Ureter (tissue), 1 donor: ENCODE measurements around the gene MVB12A. TPM values are rescaled to one million over a fixed set of nuclear protein-coding genes. Genes with fewer than 3 reads are reported as not detected.

Experiments used
- DNase-seq: peaks from one replicate; pipeline ENCODE4 v3.0.0-alpha.2; 2020; ENCODE audit warnings: low spot score
- total RNA-seq: library from RNA; stranded (reverse); gene quantifications from one replicate; pipeline ENCODE4 v1.2.4, GENCODE V29; 2023
- donor health status: DM: yes; HTN: yes; CAD: no.

The MVB12A gene
- total RNA-seq, 1 donor from 2014 or later: 33.0 TPM

- DNase-seq: no peak
Observed at GRCh38 chr19:17441241-17442021, 21.6 kb downstream of the MVB12A start.

- DNase-seq: no peak
Observed at GRCh38 chr19:17445526-17446165, 25.8 kb downstream of the MVB12A start.

- no peak for DNase-seq
Observed at GRCh38 chr19:17447704-17448130, 27.9 kb downstream of the MVB12A start.

- DNase-seq: no peak
Observed at GRCh38 chr19:17448131-17448967, 28.5 kb downstream of the MVB12A start, which contains the start of gene TMEM221. TSS of gene TMEM221 (minus strand) at chr19:17448668. CDS start at chr19:17448462, 206 bp downstream.

- DNase-seq: no peak
Observed at GRCh38 chr19:17450264-17451075, 30.6 kb downstream of the MVB12A start.

- DNase-seq: no peak
Observed at GRCh38 chr19:17451820-17452219, 32.0 kb downstream of the MVB12A start.

GRCh38 chr19:17454576-17455071 is 34.8 kb downstream of the MVB12A start:
- DNase-seq: no peak

- no peak for DNase-seq
Observed at GRCh38 chr19:17455308-17456123, 35.7 kb downstream of the MVB12A start.

- no peak for DNase-seq
Observed at GRCh38 chr19:17456127-17456526, 36.3 kb downstream of the MVB12A start.

GRCh38 chr19:17457616-17458015 is 37.8 kb downstream of the MVB12A start:
- no peak for DNase-seq

- DNase-seq: no peak
Observed at GRCh38 chr19:17458970-17459369, 39.1 kb downstream of the MVB12A start.

- no peak for DNase-seq
Observed at GRCh38 chr19:17460372-17461230, 40.8 kb downstream of the MVB12A start, which contains the start of gene NXNL1. TSS of gene NXNL1 (minus strand) at chr19:17460926. CDS start at chr19:17460869, 57 bp downstream.

- DNase-seq: no peak
Observed at GRCh38 chr19:17466487-17466850, 46.6 kb downstream of the MVB12A start.

- DNase-seq: no peak
Observed at GRCh38 chr19:17467471-17468301, 47.8 kb downstream of the MVB12A start.

GRCh38 chr19:17468302-17469091 is 48.6 kb downstream of the MVB12A start:
- peak; percentile 71 for DNase-seq

GRCh38 chr19:17469092-17469480 is 49.2 kb downstream of the MVB12A start:
- DNase-seq: no peak

- peak; percentile 97 for DNase-seq
Observed at GRCh38 chr19:17469481-17470067, 49.7 kb downstream of the MVB12A start.
